ENCODE data around the gene MS4A4E. TPM values are rescaled to one million over a fixed set of nuclear protein-coding genes. Genes with fewer than 3 reads are reported as not detected.
"Not testable (repeated sequence)": the region's sequence is repeated elsewhere in the genome, so short reads cannot be mapped to it uniquely, and the experiment has no call there.

MS4A4E gene
- total RNA-seq, 1 donor from 2014 or later, result not detected

GRCh38 chr11:60193687-60194433 is 49.1 kb downstream of the MS4A4E start:
- peak; percentile 90 for TF ChIP-seq CTCF (conservative IDR thresholded peaks at IDR 0.05; ENCODE audit: low read depth, low read length)
- no peak overlapping the region for H3K4me3 ChIP-seq (ENCODE audit: low read depth, low read length)
- peak; percentile 7 for DNase-seq (ENCODE audit: low read depth)

GRCh38 chr11:60192564-60192963 is 50.4 kb downstream of the MS4A4E start:
- DNase-seq (ENCODE audit: low read depth), result not testable (repeated sequence)

GRCh38 chr11:60188481-60188880 is 54.5 kb downstream of the MS4A4E start:
- H3K4me3 ChIP-seq (ENCODE audit: low read depth, low read length); DNase-seq (ENCODE audit: low read depth): not testable (repeated sequence)

More at GRCh38 chr11:60192564-60192963, 50.4 kb downstream of the MS4A4E start:
- H3K4me3 ChIP-seq (ENCODE audit: low read depth, low read length), result not testable (repeated sequence)

- not testable (repeated sequence) for H3K4me3 ChIP-seq (ENCODE audit: low read depth, low read length); DNase-seq (ENCODE audit: low read depth)
Measured at GRCh38 chr11:60186128-60186527, 56.8 kb downstream of the MS4A4E start.

- not testable (repeated sequence) for DNase-seq (ENCODE audit: low read depth); H3K4me3 ChIP-seq (ENCODE audit: low read depth, low read length)
Measured at GRCh38 chr11:60185512-60185827, 57.5 kb downstream of the MS4A4E start.

GRCh38 chr11:60184824-60185511 is 58.0 kb downstream of the MS4A4E start:
- no peak overlapping the region for H3K4me3 ChIP-seq (ENCODE audit: low read depth, low read length)
- no peak for TF ChIP-seq CTCF (conservative IDR thresholded peaks at IDR 0.05; ENCODE audit: low read depth, low read length)
- DNase-seq (ENCODE audit: low read depth), result no peak

- no peak for DNase-seq (ENCODE audit: low read depth)
- no peak overlapping the region for H3K4me3 ChIP-seq (ENCODE audit: low read depth, low read length)
- no peak for TF ChIP-seq CTCF (conservative IDR thresholded peaks at IDR 0.05; ENCODE audit: low read depth, low read length)
Measured at GRCh38 chr11:60183591-60184205, 59.2 kb downstream of the MS4A4E start.

GRCh38 chr11:60182541-60183330 is 60.2 kb downstream of the MS4A4E start, which contains the start of gene MS4A6A:
MS4A6A (minus strand) TSS chr11:60183083; CDS start chr11:60181727, 1,356 bp downstream.
- no peak within 1 kb of the TSS for H3K4me3 ChIP-seq (ENCODE audit: low read depth, low read length)
- TF ChIP-seq CTCF (conservative IDR thresholded peaks at IDR 0.05; ENCODE audit: low read depth, low read length), result no peak
- DNase-seq (ENCODE audit: low read depth), result no peak

Measured in epithelial cell of proximal tubule (primary cell).